Measurements from ENCODE around the gene CEACAM18.

Gene CEACAM18

DNA sequence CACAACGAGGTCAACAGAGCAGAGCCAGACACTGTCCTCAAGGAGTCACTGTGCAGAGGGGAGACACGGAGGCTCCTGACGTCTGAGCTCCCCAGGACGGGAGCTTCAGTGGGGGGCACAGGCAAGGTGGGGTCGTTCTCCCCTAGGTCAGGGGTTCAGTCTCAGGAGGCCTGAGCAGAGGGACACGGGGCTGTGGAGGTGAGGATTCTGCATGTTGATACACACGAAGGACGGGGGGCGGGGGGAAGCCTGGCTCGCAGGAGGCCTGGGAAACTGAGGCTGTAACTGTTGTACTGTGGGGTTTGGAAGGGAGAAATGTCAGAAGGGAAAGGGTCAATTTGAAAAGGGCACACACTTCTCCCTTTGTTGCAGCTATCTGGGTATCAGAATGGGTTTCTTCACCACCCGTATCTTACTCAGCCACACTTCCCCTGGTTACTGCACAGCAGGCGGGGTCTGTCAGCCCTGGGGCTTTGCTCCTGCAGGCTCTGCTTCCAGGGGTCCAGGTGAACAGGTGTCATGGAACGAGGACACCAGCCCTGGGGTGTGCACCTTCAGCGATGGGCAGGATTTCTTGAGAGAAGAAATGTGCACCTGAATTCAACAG is 19.3 kb upstream of the CEACAM18 start:
- peaks cover 0 to 5% of the 10 kb centered on the region in 2 donors for H3K9me3 ChIP-seq (replicated peaks in 1 of 2; ENCODE audit: control insufficient read depth in 2 of 2, insufficient read depth in 1 of 2, low read depth in 1 of 2, low read length in 2 of 2)
- H3K4me2 ChIP-seq (ENCODE audit: insufficient read depth, low read length, poor library complexity, severe bottlenecking): no peak overlapping the region
- DNase-seq (ENCODE audit: low spot score): no peak
- no peak overlapping the region for H2BK12ac ChIP-seq (ENCODE audit: low read length)
- H3K27me3 ChIP-seq (ENCODE audit: control insufficient read depth in 3 of 3, insufficient read depth in 3 of 3, low read depth in 1 of 3, low read length in 3 of 3): peaks cover 0 to 42% (median 0%) of the 10 kb centered on the region in 3 experiments
- H2BK5ac ChIP-seq (ENCODE audit: low read length): no peak overlapping the region
- H3K27ac ChIP-seq (replicated peaks; ENCODE audit: low read length): no peak overlapping the region
- no peak overlapping the region for H3K4me3 ChIP-seq (ENCODE audit: low read length in 2 of 2)
- no peak overlapping the region for H2BK15ac ChIP-seq (ENCODE audit: low read length)
- no peak overlapping the region for H4K8ac ChIP-seq (ENCODE audit: low read depth, low read length)
- H3K79me1 ChIP-seq (ENCODE audit: low read depth, low read length): no peaks in the 10 kb centered on the region
- no peak overlapping the region for H3K18ac ChIP-seq (ENCODE audit: low read length)
- no peak overlapping the region for H3K9ac ChIP-seq (ENCODE audit: low read depth, low read length, poor library complexity)
- no peak overlapping the region for H2AFZ ChIP-seq (ENCODE audit: low read length)
- no peak overlapping the region for H3K23ac ChIP-seq (ENCODE audit: low read depth, low read length, poor library complexity)
- H3K4ac ChIP-seq (ENCODE audit: low read length): no peak overlapping the region
- H2AK5ac ChIP-seq (ENCODE audit: low read depth, low read length): no peak overlapping the region
- no CpG with 5 or more reads among the region's 14 CpGs for WGBS, 2 donors (ENCODE audit: extremely low coverage in 2 of 2, insufficient read length in 2 of 2, insufficient replicate concordance in 1 of 2)
- H3K4me1 ChIP-seq (ENCODE audit: control insufficient read depth in 2 of 2, insufficient read depth in 1 of 2, low read depth in 1 of 2, low read length in 2 of 2): no peaks in the 10 kb centered on the region
- H4K91ac ChIP-seq (ENCODE audit: low read depth, low read length, poor library complexity): no peak overlapping the region
- H3K36me3 ChIP-seq (replicated peaks in 1 of 2; ENCODE audit: control insufficient read depth in 2 of 2, insufficient read depth in 2 of 2, low read length in 2 of 2): no peaks in the 10 kb centered on the region
- H2BK120ac ChIP-seq (ENCODE audit: low read depth, low read length): no peak overlapping the region
- H3K14ac ChIP-seq (ENCODE audit: low read length): no peak overlapping the region

DNA sequence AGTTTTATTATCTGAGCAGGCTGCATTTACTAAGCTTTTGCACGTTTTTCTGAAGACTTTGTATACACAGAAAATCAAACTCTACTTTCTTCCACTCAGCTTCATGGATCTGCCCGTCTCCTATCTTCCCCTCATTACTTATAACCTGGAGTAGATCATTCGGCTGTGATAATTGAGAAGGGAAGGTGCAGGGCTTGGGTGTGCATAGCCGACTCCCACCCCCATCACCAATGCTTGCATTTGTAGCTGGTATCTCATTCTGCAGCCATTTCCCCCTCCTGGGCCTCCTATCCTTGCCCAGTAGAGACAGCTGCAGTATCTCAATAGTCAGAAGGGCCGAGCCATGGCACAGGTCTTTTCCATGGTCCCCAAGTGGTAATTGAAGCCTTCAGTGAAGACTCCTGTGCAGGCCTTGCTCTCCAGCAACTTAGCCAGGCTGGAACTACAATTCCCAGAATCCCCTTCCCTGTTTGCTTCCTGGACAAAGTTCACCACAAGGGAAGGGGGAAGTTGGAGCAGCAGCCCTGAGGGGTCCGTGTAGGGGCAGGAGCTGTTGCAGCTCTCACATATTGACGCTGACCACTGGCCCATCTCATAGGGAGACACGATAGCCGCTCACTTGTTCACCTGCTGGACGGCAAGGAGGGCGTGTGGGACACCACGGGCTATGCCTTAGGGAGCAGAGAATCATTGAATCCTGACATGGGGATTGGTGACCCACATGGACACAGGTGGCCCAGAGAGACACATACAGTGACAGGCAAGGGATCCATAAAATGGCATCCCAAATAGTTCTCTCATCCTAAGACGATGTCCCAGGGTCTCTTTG is 18.0 kb upstream of the CEACAM18 start:
- no peak for DNase-seq (ENCODE audit: low spot score)
- no peak overlapping the region for H4K8ac ChIP-seq (ENCODE audit: low read depth, low read length)
- H3K27ac ChIP-seq (replicated peaks; ENCODE audit: low read length): no peak overlapping the region
- WGBS, 2 donors (ENCODE audit: extremely low coverage in 2 of 2, insufficient read length in 2 of 2, insufficient replicate concordance in 1 of 2): no CpG with 5 or more reads among the region's 13 CpGs
- no peak overlapping the region for H2BK120ac ChIP-seq (ENCODE audit: low read depth, low read length)
- H4K91ac ChIP-seq (ENCODE audit: low read depth, low read length, poor library complexity): no peak overlapping the region
- H3K18ac ChIP-seq (ENCODE audit: low read length): no peak overlapping the region
- no peaks in the 10 kb centered on the region for H3K36me3 ChIP-seq (replicated peaks in 1 of 2; ENCODE audit: control insufficient read depth in 2 of 2, insufficient read depth in 2 of 2, low read length in 2 of 2)
- peak overlapping the region; percentile 40 for H3K23ac ChIP-seq (ENCODE audit: low read depth, low read length, poor library complexity)
- H2BK12ac ChIP-seq (ENCODE audit: low read length): no peak overlapping the region
- H3K27me3 ChIP-seq (ENCODE audit: control insufficient read depth in 3 of 3, insufficient read depth in 3 of 3, low read depth in 1 of 3, low read length in 3 of 3): peaks cover 0 to 43% (median 0%) of the 10 kb centered on the region in 3 experiments
- peaks cover 0 to 4% of the 10 kb centered on the region in 2 donors for H3K9me3 ChIP-seq (replicated peaks in 1 of 2; ENCODE audit: control insufficient read depth in 2 of 2, insufficient read depth in 1 of 2, low read depth in 1 of 2, low read length in 2 of 2)
- H3K4me2 ChIP-seq (ENCODE audit: insufficient read depth, low read length, poor library complexity, severe bottlenecking): peak overlapping the region; percentile 26
- H3K79me1 ChIP-seq (ENCODE audit: low read depth, low read length): no peaks in the 10 kb centered on the region
- H2BK5ac ChIP-seq (ENCODE audit: low read length): no peak overlapping the region
- H3K4me3 ChIP-seq (ENCODE audit: low read length in 2 of 2): peak overlapping the region; percentile 40 to 72
- no peak overlapping the region for H3K4ac ChIP-seq (ENCODE audit: low read length)
- no peak overlapping the region for H2AK5ac ChIP-seq (ENCODE audit: low read depth, low read length)
- no peak overlapping the region for H2BK15ac ChIP-seq (ENCODE audit: low read length)
- no peak overlapping the region for H3K9ac ChIP-seq (ENCODE audit: low read depth, low read length, poor library complexity)
- no peak overlapping the region for H3K14ac ChIP-seq (ENCODE audit: low read length)
- peak overlapping the region; percentile 88 for H2AFZ ChIP-seq (ENCODE audit: low read length)
- H3K4me1 ChIP-seq (ENCODE audit: control insufficient read depth in 2 of 2, insufficient read depth in 1 of 2, low read depth in 1 of 2, low read length in 2 of 2): no peaks in the 10 kb centered on the region

DNA sequence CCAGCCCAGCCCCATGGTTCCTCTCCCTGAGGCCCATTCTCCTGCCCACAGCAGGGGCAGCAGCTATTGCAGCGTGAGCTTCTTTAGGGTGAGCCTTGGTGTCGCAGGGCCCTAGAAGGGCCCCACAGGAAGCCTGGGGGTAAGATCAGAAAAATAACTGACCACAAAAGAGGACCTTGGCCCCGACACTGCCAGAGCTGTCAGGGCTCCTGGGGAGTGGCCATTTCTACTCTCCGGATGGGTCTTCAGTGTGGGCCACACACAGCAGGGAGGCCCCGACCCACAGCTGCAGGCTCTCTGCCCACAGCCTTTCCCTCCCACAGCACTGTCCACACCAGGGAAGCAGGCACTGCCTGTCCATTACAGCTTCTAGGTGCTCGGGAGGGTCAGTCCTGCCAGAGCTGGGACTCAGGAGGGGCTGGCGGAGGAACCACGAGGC is 16.6 kb upstream of the CEACAM18 start:
- H2AK5ac ChIP-seq (ENCODE audit: low read depth, low read length): no peak overlapping the region
- no peaks in the 10 kb centered on the region for H3K36me3 ChIP-seq (replicated peaks in 1 of 2; ENCODE audit: control insufficient read depth in 2 of 2, insufficient read depth in 2 of 2, low read length in 2 of 2)
- H3K4me2 ChIP-seq (ENCODE audit: insufficient read depth, low read length, poor library complexity, severe bottlenecking): no peak overlapping the region
- peak overlapping the region in 1 of 2 donors; percentile 62 for H3K4me3 ChIP-seq (ENCODE audit: low read length in 2 of 2)
- DNase-seq (ENCODE audit: low spot score): no peak
- H3K9ac ChIP-seq (ENCODE audit: low read depth, low read length, poor library complexity): no peak overlapping the region
- H3K79me1 ChIP-seq (ENCODE audit: low read depth, low read length): no peaks in the 10 kb centered on the region
- H2BK12ac ChIP-seq (ENCODE audit: low read length): no peak overlapping the region
- H2BK15ac ChIP-seq (ENCODE audit: low read length): no peak overlapping the region
- H3K4me1 ChIP-seq (ENCODE audit: control insufficient read depth in 2 of 2, insufficient read depth in 1 of 2, low read depth in 1 of 2, low read length in 2 of 2): no peaks in the 10 kb centered on the region
- H4K8ac ChIP-seq (ENCODE audit: low read depth, low read length): no peak overlapping the region
- no peak overlapping the region for H4K91ac ChIP-seq (ENCODE audit: low read depth, low read length, poor library complexity)
- H3K14ac ChIP-seq (ENCODE audit: low read length): no peak overlapping the region
- no peak overlapping the region for H3K18ac ChIP-seq (ENCODE audit: low read length)
- no peak overlapping the region for H2BK5ac ChIP-seq (ENCODE audit: low read length)
- no peak overlapping the region for H2BK120ac ChIP-seq (ENCODE audit: low read depth, low read length)
- H3K23ac ChIP-seq (ENCODE audit: low read depth, low read length, poor library complexity): no peak overlapping the region
- peaks cover 0 to 53% (median 0%) of the 10 kb centered on the region in 3 experiments for H3K27me3 ChIP-seq (ENCODE audit: control insufficient read depth in 3 of 3, insufficient read depth in 3 of 3, low read depth in 1 of 3, low read length in 3 of 3)
- H3K9me3 ChIP-seq (replicated peaks in 1 of 2; ENCODE audit: control insufficient read depth in 2 of 2, insufficient read depth in 1 of 2, low read depth in 1 of 2, low read length in 2 of 2): peaks cover 0 to 3% of the 10 kb centered on the region in 2 donors
- H3K27ac ChIP-seq (replicated peaks; ENCODE audit: low read length): no peak overlapping the region
- H3K4ac ChIP-seq (ENCODE audit: low read length): no peak overlapping the region
- H2AFZ ChIP-seq (ENCODE audit: low read length): peak overlapping the region; percentile 88
- WGBS, 2 donors (ENCODE audit: extremely low coverage in 2 of 2, insufficient read length in 2 of 2, insufficient replicate concordance in 1 of 2): no CpG with 5 or more reads among the region's 8 CpGs

DNA sequence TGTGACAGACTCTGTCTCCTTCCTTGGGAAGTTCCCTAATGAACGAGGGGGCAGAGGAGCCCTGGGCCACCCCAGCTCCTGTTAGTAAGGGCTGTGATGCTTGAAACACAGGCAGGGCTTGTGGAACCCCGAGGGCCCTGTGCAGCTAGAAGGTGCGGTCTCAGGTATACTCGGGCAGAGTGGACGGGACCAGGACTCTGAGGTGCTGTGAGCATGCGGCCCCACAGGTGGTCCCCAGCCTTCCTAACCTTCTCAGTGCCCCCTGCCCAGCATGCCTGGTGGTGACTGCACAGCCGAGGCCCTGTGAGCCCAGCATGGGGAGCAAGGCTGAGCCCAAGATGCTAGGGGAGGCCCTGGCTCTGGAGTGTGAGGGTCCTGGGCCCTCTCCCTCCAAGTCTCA is 16.1 kb upstream of the CEACAM18 start:
- no peak overlapping the region for H3K9ac ChIP-seq (ENCODE audit: low read depth, low read length, poor library complexity)
- no peak overlapping the region for H2BK5ac ChIP-seq (ENCODE audit: low read length)
- no peak overlapping the region for H3K18ac ChIP-seq (ENCODE audit: low read length)
- H3K4me1 ChIP-seq (ENCODE audit: control insufficient read depth in 2 of 2, insufficient read depth in 1 of 2, low read depth in 1 of 2, low read length in 2 of 2): no peaks in the 10 kb centered on the region
- DNase-seq (ENCODE audit: low spot score): no peak
- peak overlapping the region in 1 of 2 donors; percentile 54 for H3K4me3 ChIP-seq (ENCODE audit: low read length in 2 of 2)
- no peak overlapping the region for H3K14ac ChIP-seq (ENCODE audit: low read length)
- H2BK12ac ChIP-seq (ENCODE audit: low read length): no peak overlapping the region
- no peak overlapping the region for H3K4me2 ChIP-seq (ENCODE audit: insufficient read depth, low read length, poor library complexity, severe bottlenecking)
- H3K36me3 ChIP-seq (replicated peaks in 1 of 2; ENCODE audit: control insufficient read depth in 2 of 2, insufficient read depth in 2 of 2, low read length in 2 of 2): no peaks in the 10 kb centered on the region
- no peak overlapping the region for H2BK120ac ChIP-seq (ENCODE audit: low read depth, low read length)
- no peak overlapping the region for H2BK15ac ChIP-seq (ENCODE audit: low read length)
- no peak overlapping the region for H3K27ac ChIP-seq (replicated peaks; ENCODE audit: low read length)
- WGBS, 2 donors (ENCODE audit: extremely low coverage in 2 of 2, insufficient read length in 2 of 2, insufficient replicate concordance in 1 of 2): no CpG with 5 or more reads among the region's 7 CpGs
- no peak overlapping the region for H2AK5ac ChIP-seq (ENCODE audit: low read depth, low read length)
- no peaks in the 10 kb centered on the region for H3K79me1 ChIP-seq (ENCODE audit: low read depth, low read length)
- peaks cover 0 to 3% of the 10 kb centered on the region in 2 donors for H3K9me3 ChIP-seq (replicated peaks in 1 of 2; ENCODE audit: control insufficient read depth in 2 of 2, insufficient read depth in 1 of 2, low read depth in 1 of 2, low read length in 2 of 2)
- no peak overlapping the region for H4K91ac ChIP-seq (ENCODE audit: low read depth, low read length, poor library complexity)
- no peak overlapping the region for H3K4ac ChIP-seq (ENCODE audit: low read length)
- no peak overlapping the region for H3K23ac ChIP-seq (ENCODE audit: low read depth, low read length, poor library complexity)
- H4K8ac ChIP-seq (ENCODE audit: low read depth, low read length): no peak overlapping the region
- peaks cover 0 to 53% (median 0%) of the 10 kb centered on the region in 3 experiments for H3K27me3 ChIP-seq (ENCODE audit: control insufficient read depth in 3 of 3, insufficient read depth in 3 of 3, low read depth in 1 of 3, low read length in 3 of 3)
- no peak overlapping the region for H2AFZ ChIP-seq (ENCODE audit: low read length)

Measured in neuronal stem cell (in vitro differentiated cells).